Nephron progenitor cell (in vitro differentiated cells): ENCODE measurements around the gene TTPAL.

ENCODE experiments used
- DNase-seq: peaks from one replicate; pipeline ENCODE4 v3.0.0; 2021
- H3K27ac Mint-ChIP-seq: 2 replicates; pipeline ENCODE4 v1.8.0; 2021; ENCODE audit warnings: mild to moderate bottlenecking, moderate library complexity, mixed read lengths
- H3K27me3 Mint-ChIP-seq: 2 replicates; pipeline ENCODE4 v1.8.0; 2021; ENCODE audit warnings: mild to moderate bottlenecking, low read depth, mixed read lengths; ENCODE audit not compliant: poor library complexity
- H3K36me3 Mint-ChIP-seq: 2 replicates; pipeline ENCODE4 v1.8.0; 2021; ENCODE audit warnings: low read depth, mixed read lengths
- H3K4me1 Mint-ChIP-seq: 2 replicates; pipeline ENCODE4 v1.8.0; 2021; ENCODE audit warnings: mixed read lengths
- H3K4me3 Mint-ChIP-seq: 2 replicates; pipeline ENCODE4 v1.8.0; 2021; ENCODE audit warnings: mild to moderate bottlenecking, moderate library complexity, mixed read lengths
- H3K9me3 Mint-ChIP-seq: 2 replicates; pipeline ENCODE4 v1.8.0; 2021; ENCODE audit warnings: mild to moderate bottlenecking, moderate library complexity, mixed read lengths
- TF ChIP-seq, protein P1 (sequence below): fragments of 200-600 bp; sonication (generic); IDR thresholded peaks from 2 replicates; pipeline ENCODE4 v1.5.0; 2021; ENCODE audit warnings: antibody characterized with exemption

The TTPAL gene

DNA sequence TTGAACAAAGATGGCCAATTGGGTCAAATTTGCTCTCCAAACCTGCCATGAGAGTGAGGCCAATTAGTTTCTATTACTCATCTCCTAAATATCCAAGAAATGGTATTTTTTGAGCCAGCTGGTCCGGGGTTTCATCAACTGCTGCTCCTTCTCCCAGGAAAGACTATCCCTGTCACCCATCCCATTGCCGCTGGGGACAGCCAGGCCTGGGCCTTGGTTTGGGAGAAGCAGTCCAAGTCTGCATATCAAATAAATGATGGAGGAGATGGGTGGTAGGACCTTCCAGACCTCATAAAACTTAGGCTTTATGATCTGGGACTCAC is 46.7 kb upstream of the TTPAL start:
- Mint-ChIP-seq H3K27me3 (peaks cover 13% of the 10 kb centered on the region), H3K9me3 (no peaks in the 10 kb centered on the region), H3K4me1 (no peaks in the 10 kb centered on the region), H3K27ac (no peak overlapping the region), H3K4me3 (no peak overlapping the region), H3K36me3 (no peaks in the 10 kb centered on the region)
- DNase-seq = no peak
- TF ChIP-seq, protein P1, sequence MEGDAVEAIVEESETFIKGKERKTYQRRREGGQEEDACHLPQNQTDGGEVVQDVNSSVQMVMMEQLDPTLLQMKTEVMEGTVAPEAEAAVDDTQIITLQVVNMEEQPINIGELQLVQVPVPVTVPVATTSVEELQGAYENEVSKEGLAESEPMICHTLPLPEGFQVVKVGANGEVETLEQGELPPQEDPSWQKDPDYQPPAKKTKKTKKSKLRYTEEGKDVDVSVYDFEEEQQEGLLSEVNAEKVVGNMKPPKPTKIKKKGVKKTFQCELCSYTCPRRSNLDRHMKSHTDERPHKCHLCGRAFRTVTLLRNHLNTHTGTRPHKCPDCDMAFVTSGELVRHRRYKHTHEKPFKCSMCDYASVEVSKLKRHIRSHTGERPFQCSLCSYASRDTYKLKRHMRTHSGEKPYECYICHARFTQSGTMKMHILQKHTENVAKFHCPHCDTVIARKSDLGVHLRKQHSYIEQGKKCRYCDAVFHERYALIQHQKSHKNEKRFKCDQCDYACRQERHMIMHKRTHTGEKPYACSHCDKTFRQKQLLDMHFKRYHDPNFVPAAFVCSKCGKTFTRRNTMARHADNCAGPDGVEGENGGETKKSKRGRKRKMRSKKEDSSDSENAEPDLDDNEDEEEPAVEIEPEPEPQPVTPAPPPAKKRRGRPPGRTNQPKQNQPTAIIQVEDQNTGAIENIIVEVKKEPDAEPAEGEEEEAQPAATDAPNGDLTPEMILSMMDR = no peak

GRCh38 chr20:44429419-44430269 is 46.0 kb upstream of the TTPAL start:
- no peaks in the 10 kb centered on the region for H3K9me3 Mint-ChIP-seq
- no peak overlapping the region for H3K27ac Mint-ChIP-seq
- H3K4me3 Mint-ChIP-seq = no peak overlapping the region
- DNase-seq = no peak
- no peaks in the 10 kb centered on the region for H3K4me1 Mint-ChIP-seq
- H3K27me3 Mint-ChIP-seq = peaks cover 15% of the 10 kb centered on the region
- TF ChIP-seq, protein P1 = no peak
- no peaks in the 10 kb centered on the region for H3K36me3 Mint-ChIP-seq

DNA sequence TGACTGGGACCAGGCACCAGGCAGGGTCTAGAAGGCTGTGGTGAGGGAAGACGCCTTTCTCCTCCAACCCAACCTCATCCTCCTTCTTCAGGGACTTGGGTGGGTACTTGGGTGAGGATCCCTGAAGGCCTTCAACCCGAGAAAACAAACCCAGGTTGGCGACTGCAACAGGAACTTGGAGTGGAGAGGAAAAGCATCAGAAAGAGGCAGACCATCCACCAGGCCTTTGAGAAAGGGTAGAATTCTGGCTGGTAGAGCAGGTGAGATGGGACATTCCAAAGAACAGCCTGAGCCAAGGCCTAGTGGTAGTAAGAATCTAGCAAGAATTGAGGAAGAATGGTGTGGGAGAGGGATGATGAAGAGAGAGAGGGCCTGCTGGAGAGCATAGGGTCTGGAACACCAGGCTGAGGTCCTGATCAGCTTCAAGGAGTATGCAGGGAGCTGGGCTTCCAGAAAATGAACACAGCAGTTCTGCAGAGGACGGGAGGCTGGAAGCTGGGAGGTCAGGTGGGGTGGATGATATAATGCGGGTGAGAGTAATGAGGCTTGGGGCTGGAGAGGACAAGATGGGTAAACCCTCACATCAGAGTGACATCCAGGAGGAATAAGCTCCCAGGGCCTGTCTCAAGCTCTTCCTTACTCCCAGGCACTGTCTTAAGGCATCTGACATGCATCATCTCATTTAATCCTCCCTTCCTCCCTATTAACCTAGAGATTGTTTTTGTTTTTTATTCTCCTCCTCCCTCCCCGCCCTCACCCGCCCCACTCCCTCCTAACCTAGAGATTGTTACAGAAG is 45.2 kb upstream of the TTPAL start:
- TF ChIP-seq, protein P1 = no peak
- no peaks in the 10 kb centered on the region for H3K9me3 Mint-ChIP-seq
- peaks cover 15% of the 10 kb centered on the region for H3K27me3 Mint-ChIP-seq
- no peak for DNase-seq
- H3K36me3 Mint-ChIP-seq = no peaks in the 10 kb centered on the region
- no peak overlapping the region for H3K4me3 Mint-ChIP-seq
- H3K27ac Mint-ChIP-seq = no peak overlapping the region
- H3K4me1 Mint-ChIP-seq = no peaks in the 10 kb centered on the region

GRCh38 chr20:44431118-44431501 is 44.6 kb upstream of the TTPAL start:
- H3K36me3 Mint-ChIP-seq = no peaks in the 10 kb centered on the region
- H3K27ac Mint-ChIP-seq = no peak overlapping the region
- no peak overlapping the region for H3K4me3 Mint-ChIP-seq
- peaks cover 15% of the 10 kb centered on the region for H3K27me3 Mint-ChIP-seq
- TF ChIP-seq, protein P1 = no peak
- DNase-seq = no peak
- no peaks in the 10 kb centered on the region for H3K9me3 Mint-ChIP-seq
- no peaks in the 10 kb centered on the region for H3K4me1 Mint-ChIP-seq

DNA sequence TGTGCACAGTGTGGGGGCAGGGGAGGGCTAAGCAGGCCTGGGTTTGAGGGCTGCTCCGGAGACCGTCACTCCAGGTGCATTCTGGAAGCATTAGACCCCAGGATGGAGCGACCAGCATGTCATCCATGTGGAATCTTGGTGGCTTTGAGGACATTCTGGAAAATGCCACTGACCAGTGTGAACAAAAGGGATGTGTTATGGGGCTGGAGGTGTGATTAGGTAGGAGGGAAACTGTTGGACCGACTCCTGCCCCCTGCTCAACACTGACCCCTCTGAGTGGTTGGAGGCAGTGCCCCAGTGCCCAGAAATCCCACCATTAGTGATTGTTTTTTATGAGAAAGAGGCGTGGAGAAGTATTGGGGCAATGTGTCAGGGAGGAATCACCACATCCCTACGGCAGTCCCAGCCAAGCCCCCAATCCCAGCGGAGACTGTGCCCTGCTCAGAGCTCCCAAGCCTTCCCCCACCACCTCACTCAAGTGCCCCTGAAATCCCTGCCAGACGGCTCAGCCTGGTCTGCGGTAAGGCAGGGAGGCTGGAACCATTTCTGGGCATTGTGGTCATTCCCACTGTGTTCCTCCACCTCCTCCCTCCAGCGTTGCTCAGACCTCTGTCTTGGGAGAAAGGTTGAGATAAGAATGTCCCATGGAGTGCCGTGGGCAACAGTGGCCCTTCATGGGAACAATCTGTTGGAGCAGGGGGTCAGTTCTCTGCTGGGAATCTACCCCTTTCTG is 44.0 kb upstream of the TTPAL start:
- Mint-ChIP-seq H3K27me3 (peaks cover 15% of the 10 kb centered on the region), H3K4me3 (no peak overlapping the region), H3K36me3 (no peaks in the 10 kb centered on the region), H3K9me3 (no peaks in the 10 kb centered on the region), H3K4me1 (no peaks in the 10 kb centered on the region), H3K27ac (no peak overlapping the region)
- DNase-seq = no peak
- TF ChIP-seq, protein P1 = no peak
